HEK293 (cell line): ENCODE results near the gene NCOA7.

Experiments
- CTCF ChIA-PET: fragments of 350-600 bp; formaldehyde crosslinking; extraction: SDS; loops from one replicate; lab custom pipeline; 2021; ENCODE audit warnings: antibody characterized with exemption; lab: Yijun Ruan, JAX
- POLR2A ChIA-PET: fragments of 300-600 bp; formaldehyde crosslinking; extraction: SDS; loops from one replicate; lab custom pipeline; 2020; ENCODE audit warnings: antibody characterized with exemption, inconsistent platforms; lab: Yijun Ruan, JAX
- H3K27ac ChIP-seq: fragments of 200-500 bp; sonication (Bioruptor generic); 2 replicates; pipeline ENCODE4 v1.5.1; 2014; ENCODE audit warnings: low read depth, low read length, control low read depth, inconsistent platforms; ENCODE audit errors: extremely low read depth
- H3K36me3 ChIP-seq, 2 experiments: fragments of 200-500 bp in 1 of 2; sonication (Bioruptor generic) in 1 of 2; 1 replicate in 1 of 2; 2 replicates in 1 of 2; pipeline ENCODE4 v1.5.1; 2014 to 2017; ENCODE audit warnings: inconsistent platforms in 2 of 2, low read length in 2 of 2; ENCODE audit not compliant: control insufficient read depth in 2 of 2, insufficient read depth in 1 of 2
- H3K4me1 ChIP-seq: fragments of 200-500 bp; sonication (Bioruptor generic); 2 replicates; pipeline ENCODE4 v1.5.1; 2014; ENCODE audit warnings: mild to moderate bottlenecking, low read length, inconsistent platforms; ENCODE audit not compliant: control insufficient read depth, insufficient read depth
- H3K4me3 ChIP-seq: 2 replicates; pipeline ENCODE4 v1.5.1; 2011; ENCODE audit warnings: low read depth, mild to moderate bottlenecking, control low read depth, low read length, moderate library complexity
- H3K9me3 ChIP-seq: fragments of 200-500 bp; sonication (Bioruptor generic); 2 replicates; pipeline ENCODE4 v1.5.1; 2014; ENCODE audit warnings: low read depth, low read length, inconsistent platforms; ENCODE audit not compliant: control insufficient read depth, insufficient read depth
- BCL6B ChIP-seq: fragments of 450-650 bp; formaldehyde crosslinking; IDR thresholded peaks from 2 replicates; pipeline ENCODE4 v1.5.1; 2017; ENCODE audit warnings: missing biosample characterization, missing genetic modification characterization
- EGR2 ChIP-seq: fragments of 450-650 bp; formaldehyde crosslinking; IDR thresholded peaks from 2 replicates; pipeline ENCODE4 v1.5.1; 2016; ENCODE audit warnings: low read depth, missing biosample characterization, missing genetic modification characterization
- GLIS2 ChIP-seq: fragments of 450-650 bp; formaldehyde crosslinking; IDR thresholded peaks from 2 replicates; pipeline ENCODE4 v1.5.1; 2016; ENCODE audit warnings: missing biosample characterization, missing genetic modification characterization
- KLF17 ChIP-seq: fragments of 450-650 bp; formaldehyde crosslinking; IDR thresholded peaks from 2 replicates; pipeline ENCODE4 v1.5.1; 2016; ENCODE audit warnings: missing biosample characterization, missing genetic modification characterization
- KLF7 ChIP-seq: fragments of 450-650 bp; formaldehyde crosslinking; IDR thresholded peaks from 2 replicates; pipeline ENCODE4 v1.5.1; 2016; ENCODE audit warnings: missing biosample characterization, missing genetic modification characterization, borderline replicate concordance
- KLF9 ChIP-seq: fragments of 450-650 bp; formaldehyde crosslinking; IDR thresholded peaks from 2 replicates; pipeline ENCODE4 v1.5.1; 2016; ENCODE audit warnings: missing biosample characterization, missing genetic modification characterization, low read depth
- PATZ1 ChIP-seq: fragments of 450-650 bp; formaldehyde crosslinking; IDR thresholded peaks from 2 replicates; pipeline ENCODE4 v1.5.1; 2016; ENCODE audit warnings: missing biosample characterization, missing genetic modification characterization
- SCRT1 ChIP-seq: fragments of 450-650 bp; formaldehyde crosslinking; IDR thresholded peaks from 2 replicates; pipeline ENCODE4 v1.5.1; 2016; ENCODE audit warnings: missing biosample characterization, missing genetic modification characterization, borderline replicate concordance
- SCRT2 ChIP-seq: fragments of 450-650 bp; formaldehyde crosslinking; IDR thresholded peaks from 2 replicates; pipeline ENCODE4 v1.5.1; 2016; ENCODE audit warnings: missing biosample characterization, missing genetic modification characterization
- WT1 ChIP-seq: fragments of 450-650 bp; formaldehyde crosslinking; IDR thresholded peaks from 2 replicates; pipeline ENCODE4 v1.5.1; 2016; ENCODE audit warnings: missing biosample characterization, missing genetic modification characterization
- ZNF16 ChIP-seq: fragments of 450-650 bp; formaldehyde crosslinking; IDR thresholded peaks from 2 replicates; pipeline ENCODE4 v1.5.1; 2016; ENCODE audit warnings: low read depth, missing biosample characterization, missing genetic modification characterization
- ZNF2 ChIP-seq: fragments of 450-650 bp; formaldehyde crosslinking; IDR thresholded peaks from 2 replicates; pipeline ENCODE4 v1.5.1; 2016; ENCODE audit warnings: missing biosample characterization, missing genetic modification characterization
- ZNF202 ChIP-seq: fragments of 450-650 bp; formaldehyde crosslinking; IDR thresholded peaks from 2 replicates; pipeline ENCODE4 v1.5.1; 2016; ENCODE audit warnings: missing biosample characterization, missing genetic modification characterization, borderline replicate concordance
- ZNF311 ChIP-seq: fragments of 450-650 bp; formaldehyde crosslinking; IDR thresholded peaks from 2 replicates; pipeline ENCODE4 v1.5.1; 2017; ENCODE audit warnings: missing biosample characterization, missing genetic modification characterization, borderline replicate concordance
- ZNF350 ChIP-seq: fragments of 450-650 bp; formaldehyde crosslinking; IDR thresholded peaks from 2 replicates; pipeline ENCODE4 v1.5.0; 2017; ENCODE audit warnings: missing biosample characterization, mild to moderate bottlenecking, missing genetic modification characterization
- ZNF362 ChIP-seq: fragments of 450-650 bp; formaldehyde crosslinking; IDR thresholded peaks from 2 replicates; pipeline ENCODE4 v1.5.1; 2016; ENCODE audit warnings: missing biosample characterization, missing genetic modification characterization
- ZNF423 ChIP-seq: fragments of 450-650 bp; formaldehyde crosslinking; IDR thresholded peaks from 2 replicates; pipeline ENCODE4 v1.5.1; 2016; ENCODE audit warnings: missing biosample characterization, missing genetic modification characterization
- ZNF558 ChIP-seq: fragments of 450-650 bp; formaldehyde crosslinking; IDR thresholded peaks from 2 replicates; pipeline ENCODE4 v1.5.1; 2016; ENCODE audit warnings: missing biosample characterization, missing genetic modification characterization
- ZNF626 ChIP-seq: fragments of 450-650 bp; sonication (Bioruptor Pico); formaldehyde crosslinking; IDR thresholded peaks from 2 replicates; pipeline ENCODE4 v1.5.1; 2018; ENCODE audit warnings: missing biosample characterization, missing genetic modification characterization, inconsistent platforms
- ZNF776 ChIP-seq: fragments of 450-650 bp; formaldehyde crosslinking; IDR thresholded peaks from 2 replicates; pipeline ENCODE4 v1.5.0; 2017; ENCODE audit warnings: missing biosample characterization, missing genetic modification characterization, borderline replicate concordance
- TF ChIP-seq, protein P1 (sequence below): fragments of 450-650 bp; formaldehyde crosslinking; IDR thresholded peaks from 2 replicates; pipeline ENCODE4 v1.5.1; 2017; ENCODE audit warnings: missing biosample characterization, missing genetic modification characterization
- TF ChIP-seq, protein P2 (sequence below): fragments of 450-650 bp; formaldehyde crosslinking; IDR thresholded peaks from 2 replicates; pipeline ENCODE4 v1.5.1; 2016; ENCODE audit warnings: missing biosample characterization, missing genetic modification characterization

The NCOA7 gene

GRCh38 chr6:125748406-125749172 is 42.2 kb upstream of the NCOA7 start (continued):
- no peak for TF ChIP-seq KLF17

GRCh38 chr6:125749173-125749864 is 41.4 kb upstream of the NCOA7 start, which contains the start of gene HEY2:
Gene HEY2, plus strand, starts transcription at chr6:125749632. Its CDS starts 145 bp downstream, at chr6:125749777.
- ChIA-PET POLR2A (interaction anchor here (1.0 to 1.9 kb wide), 5 partner anchors 10 to 386 kb away, joined by 3 to 5 read pairs (median 3); partner anchors contain the start of gene NCOA7), CTCF (interaction anchor here (0.7 to 1.2 kb wide), 2 partner anchors 204 to 439 kb away, joined by 3 read pairs; no protein-coding TSS in a partner anchor)
- peak within 1 kb of the TSS; percentile 60 for H3K4me3 ChIP-seq
- peak within 1 kb of the TSS; percentile 93 for H3K27ac ChIP-seq
- peaks cover 0 to 17% of the 10 kb centered on the region in 2 experiments; a peak in 1 of 3 replicates for H3K36me3 ChIP-seq
- H3K9me3 ChIP-seq, result no peaks in the 10 kb centered on the region
- H3K4me1 ChIP-seq, result peaks cover 8% of the 10 kb centered on the region
- TF ChIP-seq ZNF202 (no peak), EGR2 (tag by site-specific recombination) (peak; percentile 88), ZNF558 (tag by site-specific recombination) (no peak), KLF7 (tag by site-specific recombination) (no peak), ZNF16 (tag by site-specific recombination) (no peak), WT1 (tag by site-specific recombination) (no peak), SCRT1 (no peak), ZNF2 (no peak), PATZ1 (tag by site-specific recombination) (peak; percentile 72), BCL6B (tag by site-specific recombination) (no peak), ZNF311 (no peak), SCRT2 (no peak), ZNF776 (no peak), KLF9 (tag by site-specific recombination) (peak; percentile 74), GLIS2 (peak; percentile 94), ZNF350 (tag by site-specific recombination) (no peak), ZNF626 (tag by site-specific recombination) (no peak), ZNF362 (tag by site-specific recombination) (no peak), ZNF423 (no peak; the same call in 1 of the 2 replicates)
- TF ChIP-seq, protein P1, sequence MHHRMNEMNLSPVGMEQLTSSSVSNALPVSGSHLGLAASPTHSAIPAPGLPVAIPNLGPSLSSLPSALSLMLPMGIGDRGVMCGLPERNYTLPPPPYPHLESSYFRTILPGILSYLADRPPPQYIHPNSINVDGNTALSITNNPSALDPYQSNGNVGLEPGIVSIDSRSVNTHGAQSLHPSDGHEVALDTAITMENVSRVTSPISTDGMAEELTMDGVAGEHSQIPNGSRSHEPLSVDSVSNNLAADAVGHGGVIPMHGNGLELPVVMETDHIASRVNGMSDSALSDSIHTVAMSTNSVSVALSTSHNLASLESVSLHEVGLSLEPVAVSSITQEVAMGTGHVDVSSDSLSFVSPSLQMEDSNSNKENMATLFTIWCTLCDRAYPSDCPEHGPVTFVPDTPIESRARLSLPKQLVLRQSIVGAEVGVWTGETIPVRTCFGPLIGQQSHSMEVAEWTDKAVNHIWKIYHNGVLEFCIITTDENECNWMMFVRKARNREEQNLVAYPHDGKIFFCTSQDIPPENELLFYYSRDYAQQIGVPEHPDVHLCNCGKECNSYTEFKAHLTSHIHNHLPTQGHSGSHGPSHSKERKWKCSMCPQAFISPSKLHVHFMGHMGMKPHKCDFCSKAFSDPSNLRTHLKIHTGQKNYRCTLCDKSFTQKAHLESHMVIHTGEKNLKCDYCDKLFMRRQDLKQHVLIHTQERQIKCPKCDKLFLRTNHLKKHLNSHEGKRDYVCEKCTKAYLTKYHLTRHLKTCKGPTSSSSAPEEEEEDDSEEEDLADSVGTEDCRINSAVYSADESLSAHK (tag by site-specific recombination), result peak; percentile 9; the same call in 1 of the 2 replicates
- TF ChIP-seq, protein P2, sequence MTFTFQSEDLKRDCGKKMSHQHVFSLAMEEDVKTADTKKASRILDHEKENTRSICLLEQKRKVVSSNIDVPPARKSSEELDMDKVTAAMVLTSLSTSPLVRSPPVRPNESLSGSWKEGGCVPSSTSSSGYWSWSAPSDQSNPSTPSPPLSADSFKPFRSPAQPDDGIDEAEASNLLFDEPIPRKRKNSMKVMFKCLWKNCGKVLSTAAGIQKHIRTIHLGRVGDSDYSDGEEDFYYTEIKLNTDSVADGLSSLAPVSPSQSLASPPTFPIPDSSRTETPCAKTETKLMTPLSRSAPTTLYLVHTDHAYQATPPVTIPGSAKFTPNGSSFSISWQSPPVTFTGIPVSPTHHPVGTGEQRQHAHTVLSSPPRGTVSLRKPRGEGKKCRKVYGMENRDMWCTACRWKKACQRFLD, result no peak
